HG03039 (cell line): ENCODE measurements around the gene ACTC1.

Source experiments
- ATAC-seq: cut with Tn5 transposase; IDR thresholded peaks from one replicate; pipeline ENCODE4 v1.9.1; 2021; ENCODE audit warnings: mild to moderate bottlenecking, moderate library complexity; ENCODE audit not compliant: unreplicated experiment

ACTC1 gene

DNA sequence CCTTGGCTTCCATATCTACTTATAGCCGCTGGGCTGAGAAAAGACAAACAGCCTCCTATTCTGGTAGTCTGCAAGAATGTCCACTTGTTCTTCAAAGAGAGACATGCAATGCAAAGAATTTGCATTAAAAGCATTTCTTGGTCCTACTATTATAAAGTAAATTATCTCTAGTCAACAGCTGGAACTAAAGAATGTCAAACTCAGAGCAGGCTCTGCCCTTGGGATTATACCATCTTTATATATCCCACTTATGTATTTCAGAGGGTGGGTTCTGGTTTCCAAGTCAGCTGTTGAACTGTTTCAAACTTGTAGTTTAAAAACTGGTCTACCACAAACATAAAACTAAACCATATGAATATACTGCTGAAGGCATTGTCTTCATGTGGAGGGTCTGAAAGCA is 7.0 kb upstream of the ACTC1 start:
- ATAC-seq = no peak

DNA sequence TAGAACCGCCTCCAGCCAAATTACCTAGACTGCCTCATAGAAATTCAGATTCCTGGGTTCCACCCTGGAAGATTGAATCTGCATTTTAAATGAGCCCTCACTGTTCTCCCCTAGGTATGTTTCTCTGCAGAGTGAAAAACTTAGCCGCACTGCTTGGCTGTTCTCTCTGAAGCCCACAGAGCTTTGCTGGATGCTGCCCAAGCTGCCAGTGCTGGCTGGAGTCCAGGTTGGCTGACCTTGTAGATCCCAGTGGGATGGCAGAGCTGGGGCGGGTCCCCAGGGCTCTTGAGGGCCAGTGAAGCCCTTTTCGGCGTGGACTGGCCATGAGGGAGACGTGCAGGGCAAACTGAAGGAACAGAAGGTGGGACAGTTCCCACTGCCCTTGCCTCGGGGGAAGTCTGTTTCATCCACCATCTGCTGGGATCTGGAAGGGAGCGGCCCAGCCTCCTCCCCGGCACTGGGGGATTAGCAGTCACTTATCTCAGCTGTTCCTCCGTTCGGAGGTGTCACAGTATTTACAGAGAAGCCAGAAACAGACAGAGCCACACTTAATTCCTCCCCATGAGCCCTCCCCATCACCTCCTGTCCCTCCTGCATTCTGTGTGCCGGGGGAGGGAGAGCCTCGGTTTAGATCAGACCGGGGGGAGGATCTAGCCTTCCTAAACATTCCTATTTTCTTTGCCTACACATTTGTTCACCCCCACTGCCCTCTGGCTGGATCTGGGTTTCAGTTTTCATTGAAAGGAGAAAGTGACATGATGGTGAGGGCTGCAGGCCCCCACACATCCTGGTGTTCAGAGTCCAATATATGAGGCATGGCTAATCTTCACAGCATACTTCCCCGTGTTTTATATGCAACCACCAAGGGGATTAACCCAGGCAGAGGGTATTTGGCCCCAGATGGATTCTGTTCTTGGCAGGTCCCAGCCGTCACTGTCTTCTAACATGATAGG is 4.1 kb upstream of the ACTC1 start:
- no peak for ATAC-seq

DNA sequence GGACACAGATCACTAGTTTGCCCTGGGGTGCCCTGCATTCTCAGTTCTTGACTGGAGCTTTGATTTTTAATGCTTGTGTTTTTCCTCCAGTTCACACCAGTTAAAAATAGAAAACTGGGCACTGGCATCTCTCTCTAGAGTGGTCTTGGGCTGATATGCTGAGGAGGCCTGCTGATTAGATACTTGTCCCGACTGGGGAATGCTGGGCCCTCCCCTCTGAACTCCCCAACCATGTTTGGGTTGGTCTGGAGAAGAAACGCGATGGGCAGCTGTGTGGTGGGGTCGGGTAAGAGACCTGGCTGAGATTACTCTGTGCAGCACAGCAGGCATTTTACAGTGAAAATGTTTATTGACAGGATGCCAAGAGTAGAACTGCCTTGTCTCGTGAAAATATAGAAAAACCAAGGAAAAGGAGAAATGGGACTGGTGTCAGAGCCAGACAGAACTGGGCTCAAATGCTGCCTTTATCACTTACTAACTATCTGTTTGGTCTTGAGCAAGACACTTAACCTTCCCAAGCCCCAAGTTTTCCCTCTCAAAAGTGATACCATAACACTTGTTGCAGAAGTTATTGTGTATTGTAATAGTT is 1.6 kb upstream of the ACTC1 start:
- ATAC-seq = no peak

DNA sequence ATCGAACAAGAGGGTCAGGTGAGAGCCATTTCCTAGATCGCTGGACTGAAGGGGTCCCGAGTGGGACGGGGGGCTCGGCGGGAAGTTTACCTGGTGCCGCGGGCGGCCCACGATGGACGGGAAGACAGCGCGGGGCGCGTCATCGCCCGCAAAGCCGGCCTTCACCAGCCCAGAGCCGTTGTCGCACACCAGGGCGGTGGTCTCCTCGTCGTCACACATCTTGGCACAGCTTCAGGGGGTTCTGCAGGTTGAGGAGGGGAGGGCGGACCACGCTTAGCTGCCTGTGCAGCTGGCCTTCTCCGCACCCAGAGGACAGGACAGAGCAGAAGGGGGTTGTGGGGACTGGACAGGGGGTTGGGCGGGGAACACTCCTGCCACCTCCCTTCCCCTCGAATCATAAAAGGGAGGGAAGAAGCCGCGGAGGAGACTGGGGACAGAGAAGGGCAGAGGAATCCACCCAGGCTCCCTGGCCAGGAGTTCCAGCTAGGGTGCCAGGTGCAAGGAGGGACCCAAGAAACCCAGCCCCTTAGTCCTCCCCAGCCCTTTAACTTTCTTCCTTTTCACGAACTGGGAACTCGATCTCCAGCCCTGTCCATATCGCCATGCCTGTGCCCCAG is 651 bp downstream of the ACTC1 start:
- ATAC-seq = no peak

DNA sequence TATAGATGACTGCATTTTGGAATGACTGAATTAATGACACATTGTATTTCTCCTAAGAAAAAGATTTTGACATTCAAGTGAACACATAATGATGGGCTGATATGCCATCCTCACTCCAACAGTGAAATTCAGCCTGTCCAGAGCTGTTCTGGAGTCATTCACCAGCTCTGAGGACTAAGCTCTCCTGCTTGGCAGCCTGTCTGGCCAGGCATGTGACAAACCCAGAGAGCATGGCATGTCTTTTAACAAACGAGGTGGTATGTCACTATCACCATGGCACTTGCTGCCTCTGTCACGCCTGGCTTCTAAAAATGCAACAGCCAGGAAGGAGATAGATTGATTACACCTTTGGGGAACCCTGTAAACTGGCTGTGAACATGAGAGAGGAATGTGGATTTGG is 1.4 kb downstream of the ACTC1 start:
- ATAC-seq = no peak

DNA sequence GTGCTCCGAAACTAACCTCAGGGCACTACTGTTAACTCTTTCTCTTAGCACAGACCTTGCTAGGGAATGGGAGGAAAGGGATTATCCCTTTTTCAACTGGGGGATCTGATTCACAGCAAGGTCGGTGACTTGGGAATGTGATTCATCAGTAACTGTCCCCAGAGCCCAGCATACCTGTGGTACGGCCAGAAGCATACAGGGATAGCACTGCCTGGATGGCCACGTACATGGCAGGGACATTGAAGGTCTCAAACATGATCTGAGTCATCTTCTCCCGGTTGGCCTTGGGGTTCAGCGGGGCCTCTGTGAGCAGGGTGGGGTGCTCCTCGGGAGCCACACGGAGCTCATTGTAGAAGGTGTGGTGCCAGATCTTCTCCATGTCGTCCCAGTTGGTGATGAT is 2.3 kb downstream of the ACTC1 start:
- ATAC-seq = no peak

DNA sequence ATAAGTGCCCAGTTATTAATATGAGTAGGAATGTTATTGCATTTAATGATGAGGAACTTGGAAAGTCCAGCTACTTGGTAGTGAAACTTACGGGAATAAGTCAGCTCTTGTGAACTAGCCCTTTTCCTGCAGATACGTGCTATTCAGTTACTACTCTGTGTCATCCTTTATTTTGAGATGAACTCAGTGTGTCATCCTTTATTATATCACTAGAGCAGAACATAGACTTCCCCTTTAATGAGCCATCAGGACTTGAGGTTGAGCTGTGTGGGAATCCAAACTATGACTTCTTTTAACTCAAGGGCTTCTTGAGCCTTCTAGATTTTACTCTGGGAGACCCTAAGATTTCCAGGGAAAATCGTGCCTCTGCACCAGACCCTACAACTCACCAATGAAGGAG is 3.6 kb downstream of the ACTC1 start:
- no peak for ATAC-seq

DNA sequence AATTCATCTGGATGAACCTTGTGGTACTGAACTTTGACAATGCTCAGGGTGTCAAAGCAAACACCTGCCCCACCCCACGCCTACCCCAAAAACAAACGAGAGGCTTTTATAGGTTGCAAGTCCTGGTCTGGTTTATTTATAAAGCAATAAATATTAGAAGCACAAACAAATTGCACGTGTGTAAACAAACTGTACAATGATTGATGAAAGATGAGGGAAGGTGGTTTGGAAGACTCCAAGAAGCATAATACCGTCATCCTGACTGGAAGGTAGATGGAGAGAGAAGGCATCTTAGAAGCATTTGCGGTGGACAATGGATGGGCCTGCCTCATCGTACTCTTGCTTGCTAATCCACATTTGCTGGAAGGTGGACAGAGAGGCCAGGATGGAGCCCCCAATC is 5.2 kb downstream of the ACTC1 start:
- ATAC-seq = no peak

DNA sequence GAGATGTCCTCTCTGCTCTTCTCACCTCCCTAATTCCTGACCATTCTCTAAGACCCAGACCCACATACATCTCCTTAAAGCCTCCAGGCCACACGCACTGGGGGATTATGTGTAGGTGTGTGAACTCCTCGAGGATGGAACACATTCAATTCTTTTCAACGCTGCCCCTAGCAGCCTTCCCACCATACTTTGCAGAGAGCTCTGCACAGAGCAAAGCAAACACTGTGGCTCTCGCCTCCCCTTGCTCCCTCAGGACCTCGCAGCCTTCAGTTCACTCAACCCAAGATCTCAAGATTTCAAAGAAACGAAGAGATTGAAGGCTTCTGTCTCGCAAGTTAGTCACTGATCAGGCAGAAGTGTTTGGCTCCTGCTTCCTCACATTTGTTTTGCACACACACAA is 6.0 kb downstream of the ACTC1 start:
- no peak for ATAC-seq

DNA sequence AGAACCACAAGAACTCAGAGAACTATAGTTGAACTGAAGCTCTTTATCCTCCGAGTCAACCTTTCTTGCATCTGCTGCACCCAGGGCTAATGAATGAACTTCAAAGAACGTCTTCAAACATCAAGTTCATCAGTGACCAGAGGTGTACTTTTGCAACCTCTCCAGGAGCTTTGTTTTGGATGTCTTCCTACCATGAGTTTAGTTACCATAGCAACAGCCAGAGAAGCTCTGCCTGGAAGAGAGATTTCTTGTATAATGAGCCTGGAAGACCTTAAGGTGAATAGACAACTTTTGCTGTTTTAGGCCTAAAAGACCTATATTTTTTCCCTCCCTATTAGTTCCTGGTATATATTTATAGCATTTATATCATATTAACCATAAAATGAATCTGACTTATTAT is 9.1 kb downstream of the ACTC1 start:
- ATAC-seq = no peak

DNA sequence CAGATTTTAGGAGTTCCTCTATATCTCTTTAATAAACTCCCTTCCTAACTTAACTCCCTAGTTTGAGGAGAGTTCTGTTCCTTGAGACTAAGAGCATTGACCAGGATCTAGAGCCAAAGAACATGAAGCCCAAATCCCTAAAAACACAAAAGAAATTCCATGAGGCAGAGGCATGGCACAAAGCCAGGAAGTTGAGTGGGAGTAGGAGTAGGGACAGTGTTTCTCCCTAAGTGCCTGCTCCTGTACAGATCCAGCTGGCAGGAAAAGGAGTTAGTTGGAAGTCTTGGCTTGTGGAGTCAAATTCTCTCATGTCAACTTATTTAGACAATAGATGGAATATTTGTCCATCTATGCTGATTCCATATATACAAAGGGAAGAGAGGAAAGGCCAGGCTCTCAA is 11.4 kb downstream of the ACTC1 start:
- no peak for ATAC-seq

DNA sequence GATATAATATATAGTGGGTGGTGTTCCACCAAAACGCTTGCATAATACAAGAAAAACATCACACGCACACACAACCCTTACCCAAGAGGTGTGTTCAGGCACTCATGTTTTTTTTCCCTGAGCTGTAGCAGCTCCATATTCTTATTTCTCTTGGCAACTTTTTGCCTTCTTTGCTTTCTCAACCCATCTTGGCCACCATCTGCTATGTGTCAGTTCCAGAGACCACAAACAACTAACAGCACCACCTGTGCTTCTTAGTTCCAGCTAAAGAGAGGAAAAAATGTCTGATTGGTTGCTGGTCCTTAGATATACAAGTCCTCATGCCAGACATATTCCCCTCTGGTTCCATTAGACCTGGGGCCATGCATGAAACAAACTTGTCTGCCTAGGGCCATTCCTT is 11.9 kb downstream of the ACTC1 start:
- ATAC-seq = no peak

DNA sequence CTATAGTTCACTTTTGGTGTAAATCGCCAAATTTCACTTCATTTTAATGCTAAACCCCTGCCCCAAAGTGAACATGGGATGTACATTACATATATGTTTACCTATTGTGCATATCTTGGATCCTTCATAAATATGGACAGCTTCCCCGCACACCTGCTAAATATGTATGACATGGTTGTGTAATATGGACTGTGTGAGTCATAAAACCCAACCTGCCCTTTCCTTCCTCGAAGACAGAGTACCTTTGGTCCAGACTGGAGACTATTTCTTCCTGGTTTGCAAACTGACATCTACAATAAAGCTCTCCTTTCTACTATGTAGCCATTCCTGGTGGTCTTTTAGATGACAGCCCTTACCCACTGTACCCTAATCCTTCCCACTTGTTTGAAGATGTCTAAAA is 12.4 kb downstream of the ACTC1 start:
- ATAC-seq = no peak

DNA sequence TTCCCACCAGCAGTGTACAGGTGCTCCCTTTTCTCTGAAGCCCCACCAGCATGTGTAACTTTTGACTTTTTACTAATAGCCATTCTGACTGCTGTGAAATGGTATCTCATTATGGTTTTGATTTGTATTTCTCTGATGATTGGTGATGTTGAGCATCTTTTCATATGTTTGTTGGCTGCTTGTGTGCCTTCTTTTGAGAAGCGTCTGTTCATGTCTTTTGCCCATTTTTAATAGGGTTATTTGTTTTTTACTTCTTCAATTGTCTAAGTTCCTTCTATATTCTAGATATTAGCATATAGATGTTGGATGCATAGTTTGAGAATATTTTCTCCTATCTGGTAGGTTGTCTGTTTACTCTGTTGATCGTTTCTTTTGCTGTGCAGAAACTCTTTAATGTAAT is 14.6 kb downstream of the ACTC1 start:
- no peak for ATAC-seq

DNA sequence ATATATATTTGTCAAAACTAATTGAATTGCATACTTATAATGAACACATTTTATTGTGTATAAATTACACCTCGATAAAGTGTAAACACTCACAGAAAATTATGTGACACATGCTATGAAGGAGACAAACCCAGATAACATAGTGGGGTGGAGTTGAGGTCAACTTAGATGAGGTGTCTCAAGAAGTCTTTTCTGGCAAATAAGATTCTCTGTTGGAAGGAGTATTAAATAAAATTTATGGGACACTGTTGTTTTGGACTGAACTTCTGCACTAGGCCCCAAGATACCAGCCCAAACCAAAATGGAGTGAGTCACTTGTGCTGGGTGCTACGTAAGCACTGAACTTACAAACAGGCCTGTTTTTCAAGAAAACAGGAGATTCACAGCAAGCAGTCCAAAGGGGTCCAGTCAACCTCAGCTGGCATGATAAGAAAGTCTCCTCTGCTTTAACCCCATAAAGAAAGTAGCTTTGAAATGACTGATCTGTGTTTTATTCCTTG is 18.7 kb downstream of the ACTC1 start:
- no peak for ATAC-seq

DNA sequence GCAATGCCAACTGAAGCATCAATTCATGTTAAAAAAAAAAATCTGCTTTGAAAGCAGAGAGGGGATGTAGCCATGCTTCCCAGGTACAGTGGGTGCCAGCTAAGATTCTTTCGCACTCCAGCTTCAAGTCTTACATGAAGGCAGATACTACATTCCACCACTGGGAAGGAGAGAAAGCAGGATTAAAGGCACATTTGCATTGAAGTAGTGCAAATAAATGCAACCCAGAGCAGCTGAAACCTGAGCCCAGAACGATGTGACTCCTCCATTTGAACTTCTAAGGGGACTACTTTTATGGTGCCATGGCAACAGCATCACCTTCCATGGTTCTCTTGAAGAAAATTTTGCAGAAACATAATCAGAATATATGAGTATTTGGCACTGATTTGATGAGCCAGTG is 21.4 kb downstream of the ACTC1 start:
- no peak for ATAC-seq

DNA sequence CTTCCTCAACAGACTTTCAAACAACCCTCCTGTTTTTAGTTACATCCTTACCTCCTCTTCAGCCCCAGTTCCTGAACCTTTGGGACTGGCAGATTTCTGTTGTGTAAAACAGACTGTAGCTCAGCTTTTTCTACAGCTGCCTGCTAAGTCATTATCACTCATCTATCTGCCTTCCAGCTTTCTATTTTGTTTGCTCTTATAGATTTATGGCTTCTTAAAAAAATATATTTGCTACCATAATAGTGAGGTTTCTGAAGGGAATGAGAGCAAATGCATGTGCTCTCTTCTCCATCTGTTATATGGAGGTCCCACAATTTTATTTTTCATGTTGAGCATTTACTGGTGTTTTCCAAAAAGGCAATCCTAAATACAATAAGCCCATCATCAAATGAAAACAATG is 22.3 kb downstream of the ACTC1 start:
- no peak for ATAC-seq

DNA sequence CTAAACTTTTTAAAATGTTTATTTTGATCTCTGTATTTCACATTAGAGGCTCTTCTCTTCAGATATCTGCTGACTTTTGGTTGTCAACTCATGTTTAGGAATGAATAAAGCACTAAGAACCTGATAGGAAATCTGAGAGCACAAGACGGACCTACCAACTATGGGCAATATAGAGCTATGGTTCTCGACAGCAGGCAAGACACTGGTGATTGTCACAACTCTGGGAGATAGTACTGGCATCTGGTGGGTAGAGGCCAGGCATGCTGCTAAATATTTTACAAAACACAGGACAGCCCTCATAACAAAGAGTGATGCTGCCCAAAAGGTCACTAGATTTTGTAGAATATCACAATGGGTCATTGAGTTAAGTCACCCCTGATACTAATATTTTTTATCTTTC is 23.0 kb downstream of the ACTC1 start:
- no peak for ATAC-seq

DNA sequence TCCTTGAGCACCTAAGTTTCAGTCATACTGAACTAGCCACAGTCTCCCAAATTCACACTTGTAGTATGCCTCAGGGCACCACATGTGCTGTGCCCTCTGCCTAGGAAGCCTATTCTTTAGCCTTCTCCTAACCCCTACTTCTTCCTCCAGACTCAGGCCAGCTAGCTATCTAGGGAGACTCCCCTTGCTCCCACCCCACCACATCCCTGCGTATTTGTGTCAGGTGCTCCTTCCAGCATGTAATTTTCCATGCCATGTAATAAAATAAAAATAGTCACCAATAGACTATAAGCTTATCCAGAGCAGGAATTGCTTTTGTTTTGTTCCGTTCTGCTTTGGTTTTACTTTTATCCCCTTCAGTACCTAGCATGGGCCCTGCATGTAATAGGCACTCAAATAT is 25.6 kb downstream of the ACTC1 start:
- no peak for ATAC-seq

DNA sequence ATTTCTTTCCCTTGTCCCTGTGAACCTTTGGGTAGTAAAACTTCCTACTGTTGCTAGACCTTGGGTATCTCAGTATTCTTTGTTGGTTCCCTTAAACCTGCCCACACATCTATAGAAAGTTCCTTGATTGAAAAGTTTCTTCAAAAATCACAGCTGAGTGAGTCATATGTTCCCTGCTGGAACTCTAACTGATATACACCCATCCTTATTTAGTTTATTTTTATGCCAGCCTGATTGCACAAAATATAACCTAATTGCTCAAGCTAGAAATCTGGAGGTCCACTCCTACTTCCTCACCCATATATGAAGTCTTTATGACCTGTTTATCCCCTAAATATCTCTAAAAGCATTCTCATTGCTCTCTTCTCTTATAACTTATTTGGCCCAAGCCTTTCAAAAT is 26.8 kb downstream of the ACTC1 start:
- ATAC-seq = no peak

DNA sequence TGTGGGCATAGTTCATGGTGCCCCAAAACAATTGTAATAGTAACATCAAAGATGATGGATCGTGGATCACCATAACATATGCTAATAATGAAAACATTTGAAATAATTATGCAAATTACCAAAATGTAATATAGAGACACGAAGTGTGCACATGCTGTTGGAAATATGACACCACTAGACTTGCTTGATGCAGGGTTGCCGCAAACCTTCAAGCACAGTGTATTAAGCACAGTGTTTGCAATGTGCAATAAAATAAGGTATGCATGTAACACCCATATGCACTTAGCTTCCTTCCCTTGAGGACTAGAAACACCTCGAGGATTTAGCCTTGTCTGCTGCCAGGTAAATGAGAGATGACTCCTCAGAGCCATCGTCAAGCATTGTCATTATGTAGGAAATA is 29.6 kb downstream of the ACTC1 start:
- ATAC-seq = no peak

DNA sequence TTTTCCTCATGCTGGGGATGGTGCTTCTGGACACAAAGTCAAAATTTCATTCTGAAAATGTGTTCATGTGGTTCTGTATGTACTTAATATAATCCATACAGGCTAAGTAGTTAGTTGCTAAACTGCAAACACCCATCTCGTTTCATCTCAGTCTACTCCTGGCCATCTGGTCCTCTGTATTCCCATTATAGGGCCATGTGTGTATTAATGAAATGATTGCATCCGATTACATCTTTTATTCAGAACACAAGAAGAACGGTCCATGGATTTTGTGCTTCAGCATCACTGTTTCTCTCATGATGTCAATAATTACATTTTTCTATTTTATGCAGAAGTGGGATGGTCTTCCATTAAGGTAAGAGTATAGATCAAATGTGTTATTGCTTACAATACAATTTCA is 34.4 kb downstream of the ACTC1 start:
- ATAC-seq = no peak
